IMR-90 (cell line): ENCODE results near the gene PRR12. TPM values are rescaled to one million over a fixed set of nuclear protein-coding genes. Genes with fewer than 3 reads are reported as not detected.

ENCODE experiments used
- ATAC-seq: fragments of 200-7000 bp; cut with Tn5 transposase; 2 replicates; pipeline ENCODE4 v1.9.1; 2020; ENCODE audit warnings: low read depth, mild to moderate bottlenecking, moderate library complexity
- BruUV-seq: library from RNA; stranded (reverse); fragments of 400-500 nt; replicated peaks from 2 replicates; lab custom pipeline; 2021; lab: Mats Ljungman, UMichigan
- CTCF ChIA-PET: fragments of 300-600 bp; formaldehyde crosslinking; extraction: SDS; loops from one replicate; lab custom pipeline; 2021; ENCODE audit warnings: antibody characterized with exemption; lab: Yijun Ruan, JAX
- POLR2A ChIA-PET: fragments of 300-600 bp; sonication (Branson Sonifier 250); formaldehyde crosslinking; loops from one replicate; lab custom pipeline; 2022; ENCODE audit warnings: antibody characterized with exemption; ENCODE audit not compliant: unreplicated experiment; lab: Charles Lee
- DNase-seq: peaks from one replicate; pipeline ENCODE4 v3.0.0; 2013
- H2AFZ ChIP-seq: replicated peaks from 2 replicates; pipeline ENCODE3; 2013; ENCODE audit warnings: low read length, mild to moderate bottlenecking; ENCODE audit not compliant: poor library complexity
- H2AK5ac ChIP-seq: 2 replicates; pipeline ENCODE4 v1.6.1; 2013; ENCODE audit warnings: low read depth, low read length, inconsistent platforms
- H2AK9ac ChIP-seq: replicated peaks from 2 replicates; pipeline ENCODE3; 2013; ENCODE audit warnings: mild to moderate bottlenecking, low read depth, low read length, moderate library complexity; ENCODE audit not compliant: poor library complexity
- H2BK120ac ChIP-seq: 2 replicates; pipeline ENCODE4 v1.6.1; 2013; ENCODE audit warnings: low read depth, low read length, inconsistent platforms
- H2BK15ac ChIP-seq: 3 replicates; pipeline ENCODE4 v1.6.1; 2013; ENCODE audit warnings: low read depth, low read length, inconsistent platforms
- H2BK20ac ChIP-seq: 2 replicates; pipeline ENCODE4 v1.6.1; 2013; ENCODE audit warnings: low read depth, mild to moderate bottlenecking, inconsistent platforms, low read length, moderate library complexity
- H2BK5ac ChIP-seq: 2 replicates; pipeline ENCODE4 v1.6.1; 2013; ENCODE audit warnings: mild to moderate bottlenecking, low read depth, low read length, inconsistent platforms; ENCODE audit not compliant: poor library complexity, severe bottlenecking
- H3K14ac ChIP-seq: replicated peaks from 2 replicates; pipeline ENCODE4 v1.6.1; 2013; ENCODE audit warnings: low read depth, low read length, inconsistent platforms
- H3K18ac ChIP-seq: 2 replicates; pipeline ENCODE4 v1.6.1; 2013; ENCODE audit warnings: low read depth, low read length, control low read depth
- H3K23ac ChIP-seq: 2 replicates; pipeline ENCODE4 v1.6.1; 2013; ENCODE audit warnings: low read depth, low read length, inconsistent platforms
- H3K27ac ChIP-seq: 2 replicates; pipeline ENCODE4 v1.5.1; 2013; ENCODE audit warnings: mild to moderate bottlenecking, control low read depth, low read length; ENCODE audit not compliant: insufficient read depth
- H3K27me3 ChIP-seq: 2 replicates; pipeline ENCODE4 v1.6.1; 2013; ENCODE audit warnings: low read length; ENCODE audit not compliant: control insufficient read depth, insufficient read depth
- H3K36me3 ChIP-seq: 2 replicates; pipeline ENCODE4 v1.6.1; 2013; ENCODE audit warnings: low read length, mixed read lengths; ENCODE audit not compliant: control insufficient read depth, insufficient read depth
- H3K4ac ChIP-seq: 2 replicates; pipeline ENCODE4 v1.6.1; 2013; ENCODE audit warnings: low read depth, low read length, inconsistent platforms
- H3K4me1 ChIP-seq: 2 replicates; pipeline ENCODE4 v1.6.1; 2013; ENCODE audit warnings: low read length, mixed read lengths; ENCODE audit not compliant: control insufficient read depth, insufficient read depth
- H3K4me2 ChIP-seq: 2 replicates; pipeline ENCODE4 v1.6.1; 2013; ENCODE audit warnings: low read depth, mild to moderate bottlenecking, control low read depth, low read length, moderate library complexity
- H3K4me3 ChIP-seq: 2 replicates; pipeline ENCODE4 v1.5.1; 2013; ENCODE audit warnings: low read depth, mild to moderate bottlenecking, control low read depth, low read length, moderate library complexity; ENCODE audit not compliant: insufficient read depth
- H3K56ac ChIP-seq: 2 replicates; pipeline ENCODE4 v1.6.1; 2013; ENCODE audit warnings: low read length, inconsistent platforms; ENCODE audit not compliant: insufficient read depth; ENCODE audit errors: extremely low read depth
- H3K79me1 ChIP-seq, 2 experiments: 2 replicates each; pipeline ENCODE4 v1.6.1; 2013; ENCODE audit warnings: low read length in 2 of 2, inconsistent platforms in 1 of 2, low read depth in 1 of 2
- H3K9ac ChIP-seq: 2 replicates; pipeline ENCODE4 v1.6.1; 2013; ENCODE audit warnings: low read depth, low read length, control low read depth
- H3K9me1 ChIP-seq: 2 replicates; pipeline ENCODE4 v1.6.1; 2013; ENCODE audit warnings: low read length, inconsistent platforms; ENCODE audit not compliant: insufficient read depth
- H3K9me3 ChIP-seq: 2 replicates; pipeline ENCODE4 v1.6.1; 2013; ENCODE audit warnings: low read length; ENCODE audit not compliant: control insufficient read depth, insufficient read depth
- H4K20me1 ChIP-seq: 2 replicates; pipeline ENCODE4 v1.6.1; 2013; ENCODE audit warnings: low read length, inconsistent platforms; ENCODE audit not compliant: insufficient read depth
- H4K5ac ChIP-seq: 2 replicates; pipeline ENCODE4 v1.6.1; 2013; ENCODE audit warnings: mild to moderate bottlenecking, low read depth, low read length, control low read depth
- H4K8ac ChIP-seq, 2 experiments: 2 replicates each; pipeline ENCODE4 v1.6.1; 2013; ENCODE audit warnings: low read depth in 2 of 2, low read length in 2 of 2, control low read depth in 1 of 2, inconsistent platforms in 1 of 2
- H4K91ac ChIP-seq: 2 replicates; pipeline ENCODE4 v1.6.1; 2013; ENCODE audit warnings: low read depth, low read length, inconsistent platforms; ENCODE audit not compliant: insufficient read depth
- BHLHE40 ChIP-seq: fragments of 150-350 bp; IDR thresholded peaks from 2 replicates; pipeline ENCODE4 v1.6.1; 2016; ENCODE audit warnings: mild to moderate bottlenecking, low read depth, low read length
- CEBPB ChIP-seq: IDR thresholded peaks from 2 replicates; pipeline ENCODE4 v1.6.1; 2012; ENCODE audit warnings: low read depth, low read length, improper control_type of control experiment
- CHD1 ChIP-seq: IDR thresholded peaks from 2 replicates; pipeline ENCODE4 v1.6.1; 2012; ENCODE audit warnings: low read depth, low read length, improper control_type of control experiment
- FOS ChIP-seq: fragments of 150-350 bp; IDR thresholded peaks from 2 replicates; pipeline ENCODE4 v1.6.1; 2016; ENCODE audit warnings: low read depth, low read length
- MAFK ChIP-seq: IDR thresholded peaks from 2 replicates; pipeline ENCODE4 v1.6.1; 2012; ENCODE audit warnings: low read depth, low read length, improper control_type of control experiment
- MAZ ChIP-seq: IDR thresholded peaks from 2 replicates; pipeline ENCODE4 v1.6.1; 2012; ENCODE audit warnings: low read depth, mild to moderate bottlenecking, low read length, improper control_type of control experiment, moderate library complexity, borderline replicate concordance
- MXI1 ChIP-seq: IDR thresholded peaks from 2 replicates; pipeline ENCODE4 v1.6.1; 2012; ENCODE audit warnings: low read depth, mild to moderate bottlenecking, low read length, moderate library complexity, borderline replicate concordance
- NFE2L2 ChIP-seq: fragments of 150-350 bp; IDR thresholded peaks from 2 replicates; pipeline ENCODE4 v1.6.1; 2016; ENCODE audit warnings: low read depth, mild to moderate bottlenecking, low read length
- POLR2A ChIP-seq: IDR thresholded peaks from 2 replicates; pipeline ENCODE4 v1.6.1; 2012; ENCODE audit warnings: mild to moderate bottlenecking, low read depth, low read length
- RAD21 ChIP-seq: IDR thresholded peaks from 2 replicates; pipeline ENCODE4 v1.6.1; 2012; ENCODE audit warnings: low read length, improper control_type of control experiment
- RCOR1 ChIP-seq: IDR thresholded peaks from 2 replicates; pipeline ENCODE4 v1.6.1; 2012; ENCODE audit warnings: mild to moderate bottlenecking, low read length, improper control_type of control experiment; ENCODE audit not compliant: insufficient replicate concordance
- RFX5 ChIP-seq: IDR thresholded peaks from 2 replicates; pipeline ENCODE4 v1.8.0; 2012; ENCODE audit warnings: low read depth, mild to moderate bottlenecking, low read length, moderate library complexity
- SMC3 ChIP-seq: fragments of 150-350 bp; IDR thresholded peaks from 2 replicates; pipeline ENCODE4 v1.6.1; 2016; ENCODE audit warnings: low read depth, mild to moderate bottlenecking, antibody characterized with exemption, low read length, moderate library complexity
- WGBS, 2 experiments: methylation state at CpG; one replicate each; pipeline versions ENCODE4 v1.1.5 to v1.1.7; 2013; ENCODE audit warnings: missing lambda C conversion rate in 2 of 2; ENCODE audit not compliant: insufficient read length in 1 of 2; ENCODE audit errors: extremely low coverage in 2 of 2; 5-methylcytosine and 5-hydroxymethylcytosine counted together
- dilution Hi-C: fragments of 300-500 bp; cut with HindIII; formaldehyde crosslinking; loops from one replicate; pipeline ENCODE4 v1.14.3; 2018; ENCODE audit warnings: low sequenced_read_pairs; ENCODE audit not compliant: unreplicated experiment
- in situ Hi-C: fragments of 300-500 bp; cut with MboI; formaldehyde crosslinking; loops from 3 replicates; pipeline ENCODE4 v1.14.3; 2019; ENCODE audit warnings: low sequenced_read_pairs, inconsistent platforms, mixed read lengths
- intact Hi-C: fragments of 100-400 bp; cut with micrococcal nuclease; formaldehyde crosslinking; loops from 2 replicates; pipeline ENCODE4 v1.10.0; 2022
- polyA plus RNA-seq, 3 experiments: library from polyadenylated mRNA; depleted of rRNA; stranded (reverse); fragments of >200 nt; gene quantifications; 2 replicates each; pipeline ENCODE4 v1.2.3, GENCODE V29; 2012; ENCODE audit warnings: low replicate concordance in 1 of 3
- total RNA-seq: library from RNA; depleted of rRNA; stranded (reverse); fragments of >200 nt; gene quantifications from 2 replicates; pipeline ENCODE4 v1.2.3, GENCODE V29; 2012
- TF ChIP-seq, protein P1 (sequence below): fragments of 150-350 bp; IDR thresholded peaks from 2 replicates; pipeline ENCODE4 v1.6.1; 2016; ENCODE audit warnings: low read depth, mild to moderate bottlenecking, low read length, moderate library complexity, borderline replicate concordance
- TF ChIP-seq, protein P2 (sequence below): fragments of 150-350 bp; IDR thresholded peaks from 2 replicates; pipeline ENCODE4 v1.6.1; 2017; ENCODE audit warnings: mild to moderate bottlenecking, antibody characterized with exemption, low read length, low read depth
- TF ChIP-seq, protein P3 (sequence below): conservative IDR thresholded peaks from 2 replicates; pipeline ENCODE4 v1.5.1; 2012; ENCODE audit warnings: mild to moderate bottlenecking, low read depth, low read length, improper control_type of control experiment

PRR12 gene
- total and polyA plus RNA-seq, 2 of the 4 experiments (the other 2 are of a cell fraction) = 0.36 to 4.1 TPM

DNA sequence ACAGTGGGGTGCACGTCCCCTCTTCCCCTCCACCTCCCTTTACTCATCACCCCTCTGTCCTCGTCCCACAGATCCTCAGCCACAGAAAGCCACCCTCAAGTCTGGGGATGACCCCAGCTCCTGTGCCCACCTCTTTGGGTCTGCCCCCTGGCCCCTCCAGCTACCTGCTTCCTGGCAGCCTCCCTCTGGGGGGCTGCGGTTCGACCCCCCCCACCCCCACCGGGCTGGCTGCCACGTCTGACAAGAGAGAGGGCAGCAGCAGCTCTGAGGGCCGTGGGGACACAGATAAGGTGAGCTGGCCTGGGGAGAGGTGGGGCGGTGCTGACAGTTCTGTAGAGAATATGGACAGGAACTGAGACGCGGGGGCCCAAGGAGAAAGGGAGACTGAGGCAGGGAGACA lies 63.6 kb downstream of the PRR12 start:
- POLR2A ChIA-PET = interaction anchor here (1.0 kb wide), 1 partner anchor 14 kb away, joined by 3 read pairs; no protein-coding TSS in a partner anchor
- in situ Hi-C loops (no loop called here), intact Hi-C loops (no loop called here), dilution Hi-C loops (no loop called here)
- Histone ChIP-seq H4K8ac (no peak overlapping the region), H2BK120ac (no peak overlapping the region), H3K4ac (no peak overlapping the region), H2BK20ac (no peak overlapping the region), H4K91ac (no peak overlapping the region), H2AK9ac (no peak overlapping the region), H3K36me3 (peaks cover 82% of the 10 kb centered on the region), H3K27me3 (no peaks in the 10 kb centered on the region), H2AK5ac (no peak overlapping the region), H3K79me1 (peaks cover 18 to 52% of the 10 kb centered on the region in 2 experiments), H4K5ac (no peak overlapping the region), H3K4me2 (no peak overlapping the region), H3K4me3 (no peak overlapping the region), H3K9ac (no peak overlapping the region), H3K14ac (no peak overlapping the region), H4K20me1 (peaks cover 34% of the 10 kb centered on the region), H2BK5ac (no peak overlapping the region), H3K18ac (no peak overlapping the region), H2AFZ (no peak overlapping the region), H3K9me3 (no peaks in the 10 kb centered on the region), H3K27ac (no peak overlapping the region), H3K9me1 (no peaks in the 10 kb centered on the region), H3K23ac (no peak overlapping the region), H3K4me1 (no peaks in the 10 kb centered on the region), H3K56ac (no peak overlapping the region), H2BK15ac (no peak overlapping the region)
- DNase-seq = no peak
- TF ChIP-seq MAFK (no peak), BHLHE40 (no peak), SMC3 (no peak), NFE2L2 (no peak), RAD21 (no peak), CEBPB (no peak), POLR2A (no peak), CHD1 (no peak), MAZ (no peak), RFX5 (no peak), FOS (no peak), RCOR1 (no peak), MXI1 (no peak)
- TF ChIP-seq, protein P1, sequence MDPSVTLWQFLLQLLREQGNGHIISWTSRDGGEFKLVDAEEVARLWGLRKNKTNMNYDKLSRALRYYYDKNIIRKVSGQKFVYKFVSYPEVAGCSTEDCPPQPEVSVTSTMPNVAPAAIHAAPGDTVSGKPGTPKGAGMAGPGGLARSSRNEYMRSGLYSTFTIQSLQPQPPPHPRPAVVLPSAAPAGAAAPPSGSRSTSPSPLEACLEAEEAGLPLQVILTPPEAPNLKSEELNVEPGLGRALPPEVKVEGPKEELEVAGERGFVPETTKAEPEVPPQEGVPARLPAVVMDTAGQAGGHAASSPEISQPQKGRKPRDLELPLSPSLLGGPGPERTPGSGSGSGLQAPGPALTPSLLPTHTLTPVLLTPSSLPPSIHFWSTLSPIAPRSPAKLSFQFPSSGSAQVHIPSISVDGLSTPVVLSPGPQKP = no peak
- TF ChIP-seq, protein P2, sequence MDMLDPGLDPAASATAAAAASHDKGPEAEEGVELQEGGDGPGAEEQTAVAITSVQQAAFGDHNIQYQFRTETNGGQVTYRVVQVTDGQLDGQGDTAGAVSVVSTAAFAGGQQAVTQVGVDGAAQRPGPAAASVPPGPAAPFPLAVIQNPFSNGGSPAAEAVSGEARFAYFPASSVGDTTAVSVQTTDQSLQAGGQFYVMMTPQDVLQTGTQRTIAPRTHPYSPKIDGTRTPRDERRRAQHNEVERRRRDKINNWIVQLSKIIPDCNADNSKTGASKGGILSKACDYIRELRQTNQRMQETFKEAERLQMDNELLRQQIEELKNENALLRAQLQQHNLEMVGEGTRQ = no peak
- TF ChIP-seq, protein P3, sequence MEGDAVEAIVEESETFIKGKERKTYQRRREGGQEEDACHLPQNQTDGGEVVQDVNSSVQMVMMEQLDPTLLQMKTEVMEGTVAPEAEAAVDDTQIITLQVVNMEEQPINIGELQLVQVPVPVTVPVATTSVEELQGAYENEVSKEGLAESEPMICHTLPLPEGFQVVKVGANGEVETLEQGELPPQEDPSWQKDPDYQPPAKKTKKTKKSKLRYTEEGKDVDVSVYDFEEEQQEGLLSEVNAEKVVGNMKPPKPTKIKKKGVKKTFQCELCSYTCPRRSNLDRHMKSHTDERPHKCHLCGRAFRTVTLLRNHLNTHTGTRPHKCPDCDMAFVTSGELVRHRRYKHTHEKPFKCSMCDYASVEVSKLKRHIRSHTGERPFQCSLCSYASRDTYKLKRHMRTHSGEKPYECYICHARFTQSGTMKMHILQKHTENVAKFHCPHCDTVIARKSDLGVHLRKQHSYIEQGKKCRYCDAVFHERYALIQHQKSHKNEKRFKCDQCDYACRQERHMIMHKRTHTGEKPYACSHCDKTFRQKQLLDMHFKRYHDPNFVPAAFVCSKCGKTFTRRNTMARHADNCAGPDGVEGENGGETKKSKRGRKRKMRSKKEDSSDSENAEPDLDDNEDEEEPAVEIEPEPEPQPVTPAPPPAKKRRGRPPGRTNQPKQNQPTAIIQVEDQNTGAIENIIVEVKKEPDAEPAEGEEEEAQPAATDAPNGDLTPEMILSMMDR = no peak
- no TSS peak for BruUV-seq
- no peak for ATAC-seq
- CTCF ChIA-PET = interaction anchor here (1.1 kb wide), 1 partner anchor 12 kb away, joined by 3 read pairs; the partner anchor contains the start of gene SCAF1
- WGBS, 2 experiments = 83% methylated on average over 5 of the region's 10 CpGs; no CpG with 5 or more reads in 1 of the 2 experiments
